C4-2B (cell line): ENCODE data around the gene STRN.

Experiments
- H3K27ac ChIP-seq: fragments of 450-650 bp; 2 replicates; pipeline ENCODE4 v1.5.1; 2017
- CTCF ChIP-seq: fragments of 450-650 bp; conservative IDR thresholded peaks from 2 replicates; pipeline ENCODE4 v1.5.1; 2017; ENCODE audit warnings: mild to moderate bottlenecking
- ZFX ChIP-seq: fragments of 450-650 bp; IDR thresholded peaks from 2 replicates; pipeline ENCODE4 v1.6.1; 2017

STRN gene

GRCh38 chr2:36971990-36972389 lies 5.7 kb upstream of the STRN start:
- TF ChIP-seq CTCF (no peak), ZFX (no peak)
- no peak overlapping the region for H3K27ac ChIP-seq

DNA sequence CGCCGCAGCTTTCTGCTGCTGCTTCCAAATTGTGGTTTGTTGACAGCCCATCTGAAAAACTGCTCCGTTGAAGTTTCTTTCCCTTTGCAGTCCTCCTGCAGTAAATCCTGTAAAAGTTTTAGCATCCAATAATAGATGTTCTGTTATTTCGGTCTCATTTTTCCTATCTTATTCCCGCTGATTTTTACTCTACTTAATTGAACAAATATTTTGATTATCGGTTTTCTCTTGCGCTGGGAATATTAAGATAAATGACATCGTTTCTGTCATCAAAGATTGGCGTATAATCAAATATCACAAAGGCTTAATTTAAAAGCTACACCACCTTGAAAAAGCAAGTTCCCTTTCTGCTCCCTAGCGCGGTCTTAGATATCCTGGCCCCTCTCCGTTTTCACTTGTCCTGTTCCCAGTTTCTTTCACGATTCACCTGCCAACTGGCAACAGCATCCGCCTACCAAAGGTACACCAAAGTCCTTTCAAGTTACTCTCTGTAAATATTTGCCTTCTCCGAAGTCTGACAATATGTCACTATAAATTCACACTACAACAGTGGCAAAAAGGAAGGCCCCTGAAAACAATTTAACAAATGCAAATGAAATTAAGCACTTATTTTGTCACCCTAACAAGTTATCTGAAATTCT lies 1.0 kb upstream of the STRN start:
- H3K27ac ChIP-seq, result peak overlapping the region; percentile 91
- TF ChIP-seq ZFX, result no peak
- no peak for TF ChIP-seq CTCF

DNA sequence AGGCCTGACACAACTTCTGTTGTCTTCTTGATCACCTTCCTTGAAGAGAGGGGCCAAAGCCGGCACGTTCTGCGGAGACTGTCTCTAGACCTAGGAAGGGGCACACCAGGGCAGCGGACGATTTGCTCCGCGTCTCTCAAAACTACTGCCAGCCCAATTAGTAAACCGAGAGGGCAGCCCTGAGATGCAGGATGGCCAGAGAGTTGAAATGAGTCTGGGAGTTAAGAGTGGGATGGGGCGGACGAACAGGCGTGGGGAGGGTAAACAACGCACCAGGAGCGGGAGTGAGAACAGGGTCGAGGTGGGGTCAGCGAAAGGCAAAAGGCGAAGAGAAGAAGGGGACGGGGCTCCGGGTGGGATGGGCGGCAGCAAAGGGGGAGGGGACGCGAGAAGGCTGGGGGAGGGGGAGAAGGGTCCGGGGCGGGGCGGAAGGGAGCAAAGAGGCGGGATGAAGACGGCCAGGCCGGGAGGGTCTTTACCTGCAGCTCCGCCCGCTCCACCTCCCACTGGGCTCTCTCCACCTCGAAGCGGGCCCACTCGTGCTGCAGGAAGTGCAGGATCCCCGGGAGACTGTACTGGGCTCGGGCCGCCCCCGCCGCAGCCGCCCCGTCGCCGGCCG lies 476 bp downstream of the STRN start:
- TF ChIP-seq ZFX (no peak), CTCF (no peak)
- peak overlapping the region; percentile 91 for H3K27ac ChIP-seq

DNA sequence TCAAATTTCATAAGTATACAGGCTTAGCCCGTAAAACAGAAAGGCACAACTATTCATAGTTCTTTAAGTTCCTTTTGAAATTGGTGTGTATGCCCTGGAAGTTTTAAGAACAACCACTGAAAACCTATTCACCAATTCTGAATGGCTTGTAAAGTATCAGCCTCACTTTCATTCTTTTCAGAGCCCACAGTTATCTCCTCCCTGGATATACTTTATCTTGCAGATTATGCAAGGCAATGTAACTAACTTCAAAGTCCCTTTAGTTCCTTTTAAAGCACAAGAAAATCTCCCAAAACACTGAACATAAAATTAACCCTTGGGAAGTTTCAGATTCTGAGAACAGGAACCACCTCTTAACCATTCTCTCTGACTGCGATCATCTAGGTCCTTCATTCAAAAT lies 1.1 kb downstream of the STRN start:
- H3K27ac ChIP-seq, result no peak overlapping the region; the same call in 1 of the 2 replicates
- TF ChIP-seq ZFX (no peak), CTCF (no peak)

GRCh38 chr2:36964496-36965058 lies 1.8 kb downstream of the STRN start:
- TF ChIP-seq CTCF (no peak), ZFX (no peak)
- H3K27ac ChIP-seq, result no peak overlapping the region

- TF ChIP-seq ZFX (no peak), CTCF (no peak)
- H3K27ac ChIP-seq, result no peak overlapping the region
Observed at GRCh38 chr2:36963734-36964133, 2.6 kb downstream of the STRN start.

DNA sequence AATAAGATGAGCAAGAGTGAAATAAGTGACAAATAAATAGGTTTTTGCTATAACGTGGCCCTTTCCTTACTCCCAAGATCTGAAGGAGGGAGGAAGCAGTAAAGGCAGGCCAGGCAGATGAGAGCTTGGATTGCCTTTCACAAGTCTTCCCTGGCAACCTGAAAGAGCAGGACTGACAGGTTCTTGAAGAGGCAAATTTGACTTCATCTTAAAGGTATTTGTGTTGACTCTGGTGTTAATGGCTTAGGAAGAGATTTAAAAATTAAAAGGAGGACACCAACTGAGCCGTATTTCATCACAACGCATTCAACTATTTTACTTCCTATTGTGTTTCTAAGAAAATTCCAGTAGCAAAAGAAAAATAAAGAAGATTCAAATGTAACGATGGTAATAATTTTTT lies 3.2 kb downstream of the STRN start:
- no peak for TF ChIP-seq CTCF
- TF ChIP-seq ZFX, result no peak
- no peak overlapping the region for H3K27ac ChIP-seq
